HepG2 (cell line): ENCODE data around the gene DENND1C. TPM values are rescaled to one million over a fixed set of nuclear protein-coding genes. Genes with fewer than 3 reads are reported as not detected.
A peak's percentile ranks its signal among the peaks of the same experiment; 100 is the strongest.

ENCODE experiments used
- BCL6 ChIP-seq: IDR thresholded peaks from 2 replicates; pipeline ENCODE4 v1.6.1; 2016; ENCODE audit warnings: missing genetic modification reagents, missing compliant biosample characterization
- LBX2 ChIP-seq: sonication (generic); formaldehyde crosslinking; IDR thresholded peaks from 2 replicates; pipeline ENCODE4 v1.5.0; 2020; ENCODE audit warnings: missing genetic modification reagents, mild to moderate bottlenecking, borderline replicate concordance
- NFKB2 ChIP-seq: sonication (generic); formaldehyde crosslinking; IDR thresholded peaks from 2 replicates; pipeline ENCODE4 v1.4.0; 2020; ENCODE audit warnings: missing genetic modification reagents, borderline replicate concordance
- NONO ChIP-seq, 2 experiments: fragments of 450-650 bp in 1 of 2; sonication (generic) in 1 of 2; formaldehyde crosslinking in 1 of 2; IDR thresholded peaks in 1 of 2; conservative IDR thresholded peaks in 1 of 2; 2 replicates each; pipeline versions ENCODE4 v1.6.1 to v1.8.0; 2017 to 2022; ENCODE audit warnings: mild to moderate bottlenecking in 1 of 2, missing genetic modification reagents in 1 of 2, moderate library complexity in 1 of 2
- SIX1 ChIP-seq: sonication (generic); formaldehyde crosslinking; IDR thresholded peaks from 2 replicates; pipeline ENCODE4 v1.4.0; 2020; ENCODE audit warnings: missing genetic modification reagents, borderline replicate concordance
- TBX2 ChIP-seq: sonication (generic); formaldehyde crosslinking; IDR thresholded peaks from 2 replicates; pipeline ENCODE4 v1.5.0; 2020; ENCODE audit warnings: missing genetic modification reagents, mild to moderate bottlenecking, borderline replicate concordance
- ZEB1 ChIP-seq: IDR thresholded peaks from 2 replicates; pipeline ENCODE4 v1.6.1; 2012; ENCODE audit warnings: mild to moderate bottlenecking, low read depth, inconsistent platforms; ENCODE audit not compliant: insufficient replicate concordance
- ZMYM2 ChIP-seq: sonication (generic); formaldehyde crosslinking; IDR thresholded peaks from 2 replicates; pipeline ENCODE4 v1.8.0; 2022; ENCODE audit warnings: mild to moderate bottlenecking, missing genetic modification reagents
- ZMYM3 ChIP-seq: sonication (generic); formaldehyde crosslinking; IDR thresholded peaks from 2 replicates; pipeline ENCODE4 v1.5.1; 2020; ENCODE audit warnings: mild to moderate bottlenecking, missing genetic modification reagents
- ZNF142 ChIP-seq: sonication (generic); formaldehyde crosslinking; IDR thresholded peaks from 2 replicates; pipeline ENCODE4 v1.4.0; 2020; ENCODE audit warnings: missing genetic modification reagents
- ZNF329 ChIP-seq: sonication (generic); formaldehyde crosslinking; IDR thresholded peaks from 2 replicates; pipeline ENCODE4 v1.9.0; 2021; ENCODE audit warnings: low read depth, mild to moderate bottlenecking, missing genetic modification reagents
- ZNF350 ChIP-seq: sonication (generic); formaldehyde crosslinking; IDR thresholded peaks from 2 replicates; pipeline ENCODE4 v1.4.0; 2020; ENCODE audit warnings: mild to moderate bottlenecking, low read depth, missing genetic modification reagents, borderline replicate concordance
- ZNF543 ChIP-seq: sonication (generic); formaldehyde crosslinking; IDR thresholded peaks from 2 replicates; pipeline ENCODE4 v1.4.0; 2020; ENCODE audit warnings: mild to moderate bottlenecking, missing genetic modification reagents
- ZNF552 ChIP-seq: sonication (generic); formaldehyde crosslinking; IDR thresholded peaks from 2 replicates; pipeline ENCODE4 v1.9.0; 2022; ENCODE audit warnings: missing genetic modification reagents, mild to moderate bottlenecking, borderline replicate concordance
- polyA plus RNA-seq, 8 experiments: library from polyadenylated mRNA; depleted of rRNA in 3 of 8; stranded (reverse) in 7 of 8; unstranded in 1 of 8; fragments of >200 nt; fragmentation: Illumina TruSeq in 4 of 8; extraction: Trizol in 4 of 8; gene quantifications; 2 replicates each; pipeline versions ENCODE4 v1.2.1 to v1.2.3, GENCODE V29; 2011 to 2016; ENCODE audit warnings: low read depth in 4 of 8, missing spikeins in 1 of 8, mixed read lengths in 1 of 8; ENCODE audit not compliant: insufficient read depth in 1 of 8
- total RNA-seq, 5 experiments: library from RNA; depleted of rRNA; stranded (reverse); fragments of >200 nt; fragmentation: Illumina TruSeq; extraction: Trizol; gene quantifications; 2 replicates each; pipeline ENCODE4 v1.2.3, GENCODE V29; 2016; ENCODE audit warnings: low read depth in 1 of 5
- TF ChIP-seq, protein P1 (sequence below): sonication (generic); formaldehyde crosslinking; IDR thresholded peaks from 2 replicates; pipeline ENCODE4; 2020; ENCODE audit warnings: missing genetic modification reagents, mild to moderate bottlenecking, borderline replicate concordance

The DENND1C gene
- total and polyA plus RNA-seq, 2 of the 13 experiments (the other 11 are each of a cell fraction or from before 2014, with no cell fraction given) = 0.04 to 0.73 TPM

DNA sequence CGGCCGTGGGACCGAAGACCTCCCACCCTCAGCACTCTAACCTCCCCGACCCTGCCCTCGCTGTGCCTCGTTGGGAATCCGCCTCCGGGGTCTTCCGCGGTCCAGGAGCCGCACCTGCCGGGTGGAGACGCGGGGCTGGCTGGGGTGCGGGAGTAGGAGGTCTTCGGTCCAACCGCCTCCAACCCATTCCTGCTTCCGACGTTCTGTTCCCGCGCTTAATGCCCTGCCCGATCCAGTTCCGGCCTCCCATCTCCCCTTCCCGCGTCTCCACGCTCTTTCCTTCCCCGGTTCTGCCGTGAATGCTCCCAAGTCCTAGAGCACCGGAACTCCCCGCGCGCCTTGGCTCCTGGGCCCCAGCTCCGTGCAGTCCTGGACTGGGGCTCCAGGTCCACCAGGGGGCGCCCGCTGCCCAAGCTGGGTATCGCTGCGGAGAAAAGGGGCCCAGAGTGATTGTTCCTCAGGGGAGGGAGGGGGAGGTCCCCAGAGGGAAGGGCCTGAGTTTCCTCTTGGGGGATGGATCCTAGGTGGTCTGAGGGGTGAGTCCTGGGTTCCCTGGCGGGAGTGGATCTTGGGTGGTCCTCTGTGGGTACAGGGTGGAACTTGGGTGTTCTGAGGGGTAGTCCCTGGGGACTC is 35.2 kb upstream of the DENND1C start (continued):
- TF ChIP-seq ZNF142 (CRISPR knock-in tag) = 0 out of 2 replicates have a peak, but pooled peaks have one; percentile 57
- TF ChIP-seq ZEB1 = no peak
- TF ChIP-seq ZNF552 (CRISPR knock-in tag) = 0 out of 2 replicates have a peak, but pooled peaks have one; percentile 45
- TF ChIP-seq SIX1 (CRISPR knock-in tag) = no peak
- TF ChIP-seq LBX2 (CRISPR knock-in tag) = no peak
- no peak for TF ChIP-seq ZNF329 (CRISPR knock-in tag)
- 0 out of 2 replicates have a peak, but pooled peaks have one; percentile 22 for TF ChIP-seq BCL6 (CRISPR knock-in tag)
- TF ChIP-seq TBX2 = peak; percentile 39; the same call in 1 of the 2 replicates
- TF ChIP-seq NFKB2 (CRISPR knock-in tag) = peak; percentile 76; the same call in 1 of the 2 replicates
- 0 out of 2 replicates have a peak, but pooled peaks have one; percentile 28 for TF ChIP-seq ZMYM2
- peak; percentile 54 for TF ChIP-seq ZNF350
- TF ChIP-seq, protein P1, sequence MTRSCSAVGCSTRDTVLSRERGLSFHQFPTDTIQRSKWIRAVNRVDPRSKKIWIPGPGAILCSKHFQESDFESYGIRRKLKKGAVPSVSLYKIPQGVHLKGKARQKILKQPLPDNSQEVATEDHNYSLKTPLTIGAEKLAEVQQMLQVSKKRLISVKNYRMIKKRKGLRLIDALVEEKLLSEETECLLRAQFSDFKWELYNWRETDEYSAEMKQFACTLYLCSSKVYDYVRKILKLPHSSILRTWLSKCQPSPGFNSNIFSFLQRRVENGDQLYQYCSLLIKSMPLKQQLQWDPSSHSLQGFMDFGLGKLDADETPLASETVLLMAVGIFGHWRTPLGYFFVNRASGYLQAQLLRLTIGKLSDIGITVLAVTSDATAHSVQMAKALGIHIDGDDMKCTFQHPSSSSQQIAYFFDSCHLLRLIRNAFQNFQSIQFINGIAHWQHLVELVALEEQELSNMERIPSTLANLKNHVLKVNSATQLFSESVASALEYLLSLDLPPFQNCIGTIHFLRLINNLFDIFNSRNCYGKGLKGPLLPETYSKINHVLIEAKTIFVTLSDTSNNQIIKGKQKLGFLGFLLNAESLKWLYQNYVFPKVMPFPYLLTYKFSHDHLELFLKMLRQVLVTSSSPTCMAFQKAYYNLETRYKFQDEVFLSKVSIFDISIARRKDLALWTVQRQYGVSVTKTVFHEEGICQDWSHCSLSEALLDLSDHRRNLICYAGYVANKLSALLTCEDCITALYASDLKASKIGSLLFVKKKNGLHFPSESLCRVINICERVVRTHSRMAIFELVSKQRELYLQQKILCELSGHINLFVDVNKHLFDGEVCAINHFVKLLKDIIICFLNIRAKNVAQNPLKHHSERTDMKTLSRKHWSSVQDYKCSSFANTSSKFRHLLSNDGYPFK (CRISPR knock-in tag) = peak; percentile 59
- TF ChIP-seq ZMYM3 (CRISPR knock-in tag) = peak; percentile 63
- no peak for TF ChIP-seq ZNF543 (CRISPR knock-in tag)
- no peak for TF ChIP-seq NONO (IDR thresholded peaks at IDR 0.05)
- TF ChIP-seq NONO (CRISPR knock-in tag; conservative IDR thresholded peaks at IDR 0.05) = peak; percentile 38; the same call in 1 of the 2 replicates
